Gastrocnemius medialis (tissue), 4 donors: Measurements from ENCODE around the gene SPATA21.
"Not testable (repeated sequence)": the region's sequence is repeated elsewhere in the genome, so short reads cannot be mapped to it uniquely, and the experiment has no call there.

Source experiments
- CTCF ChIP-seq, 5 experiments: fragments of 450-650 bp in 3 of 5; fragments of 200-600 bp in 2 of 5; sonication (generic) in 2 of 5; IDR thresholded peaks in 4 of 5; conservative IDR thresholded peaks in 1 of 5; 1 replicate in 4 of 5; 2 replicates in 1 of 5; pipeline ENCODE4 v1.5.1; 2016 to 2019; ENCODE audit warnings: antibody characterized with exemption in 5 of 5, mild to moderate bottlenecking in 3 of 5, moderate library complexity in 3 of 5
- POLR2A ChIP-seq, 2 donors: fragments of 450-650 bp; IDR thresholded peaks; one replicate each; pipeline ENCODE4 v1.6.1; 2017; ENCODE audit warnings: antibody characterized with exemption in 2 of 2, mild to moderate bottlenecking in 2 of 2, moderate library complexity in 2 of 2

- TF ChIP-seq CTCF (IDR thresholded peaks at IDR 0.05 in 4 of 5, conservative IDR thresholded peaks at IDR 0.05 in 1 of 5); POLR2A (IDR thresholded peaks at IDR 0.05): not testable (repeated sequence)
Observed at GRCh38 chr1:16475771-16476770, 38.8 kb upstream of the SPATA21 start.
